DMS53 treated with DMSO at 0.1 percent for 48 hours (cell line): ENCODE data around the gene PPFIA4.

Source experiments
- DNase-seq: peaks from one replicate; lab custom pipeline; 2025; ENCODE audit not compliant: unreplicated experiment; lab: John Stamatoyannopoulos, UW

Gene PPFIA4

DNA sequence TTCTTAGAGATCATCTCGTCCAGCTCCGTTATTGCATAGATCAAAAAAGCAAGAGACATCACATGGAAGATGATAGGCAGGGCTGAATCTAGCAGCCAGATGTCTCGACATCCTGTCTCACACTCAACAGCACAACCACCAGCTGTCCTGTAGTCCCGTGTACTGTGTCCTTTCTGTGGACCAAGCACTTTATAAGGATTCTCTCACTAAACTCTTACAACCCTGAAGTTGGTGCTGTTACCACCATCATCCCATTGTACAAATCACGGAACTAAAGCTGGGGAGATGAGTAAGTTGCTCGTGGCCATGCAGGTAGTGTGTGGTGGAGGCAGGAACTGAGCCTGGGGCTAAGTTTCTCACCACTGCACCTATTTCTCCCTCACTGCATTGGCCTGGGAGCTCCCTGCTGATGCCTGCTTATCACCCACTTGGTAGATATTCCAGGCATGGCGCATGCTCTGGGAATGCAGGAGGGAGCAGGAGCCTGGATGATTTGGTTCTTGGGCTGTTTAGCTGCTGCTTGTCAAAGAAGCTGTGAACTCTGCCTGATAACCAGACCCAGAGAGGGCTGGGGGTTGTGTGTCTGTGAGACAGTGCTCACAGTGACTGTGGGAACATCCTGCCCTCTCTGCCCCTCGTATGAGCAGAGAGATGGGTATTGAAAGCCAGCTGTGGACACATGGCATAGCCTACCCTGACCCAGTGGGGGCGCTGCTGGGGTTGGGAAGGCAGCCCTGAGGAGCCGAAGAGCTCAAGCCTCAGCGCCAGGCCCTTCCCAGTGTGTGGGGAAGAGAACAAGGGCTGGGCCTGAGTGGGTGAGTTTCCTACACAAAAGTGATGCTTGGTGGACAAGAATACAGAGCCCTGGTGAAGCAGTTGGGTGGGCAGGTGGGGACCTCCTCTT, 13.6 kb downstream of the PPFIA4 start:
- peak; percentile 31 for DNase-seq

DNA sequence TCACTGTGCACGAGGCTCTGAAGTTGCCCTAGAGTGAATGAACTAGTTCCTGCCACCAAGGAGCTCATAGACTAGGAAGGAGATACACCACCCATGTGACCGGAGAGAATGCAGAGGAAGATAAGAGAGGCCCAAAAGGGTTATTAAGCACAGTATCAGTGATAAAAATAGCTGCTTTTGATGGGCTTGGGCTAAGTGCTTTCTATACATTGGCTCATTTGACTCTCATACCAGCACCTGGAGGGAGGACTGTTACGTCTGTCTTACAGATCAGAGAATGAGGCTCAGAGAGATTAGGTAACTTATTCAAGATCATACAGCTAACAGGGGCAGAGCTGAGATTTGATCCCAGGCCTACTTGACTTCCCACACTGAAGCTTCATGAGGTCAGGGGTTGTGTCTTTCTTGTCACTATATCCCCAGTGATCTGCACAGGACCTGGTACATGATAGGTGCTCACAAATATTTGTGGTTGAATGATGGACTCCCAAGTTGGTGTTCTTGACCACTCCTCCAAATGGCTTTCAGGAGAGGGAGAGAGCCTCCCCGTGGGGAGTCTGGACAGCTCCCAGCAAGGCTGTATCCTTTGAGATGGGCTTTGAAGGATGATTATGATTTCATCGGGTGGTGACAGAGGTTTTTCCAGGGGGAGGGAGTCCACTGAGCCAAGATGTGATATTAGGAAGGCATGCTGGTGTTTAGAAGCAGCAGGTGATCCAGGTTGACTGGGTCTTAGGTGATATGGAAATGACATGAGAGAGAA, 14.4 kb downstream of the PPFIA4 start:
- no peak for DNase-seq

DNA sequence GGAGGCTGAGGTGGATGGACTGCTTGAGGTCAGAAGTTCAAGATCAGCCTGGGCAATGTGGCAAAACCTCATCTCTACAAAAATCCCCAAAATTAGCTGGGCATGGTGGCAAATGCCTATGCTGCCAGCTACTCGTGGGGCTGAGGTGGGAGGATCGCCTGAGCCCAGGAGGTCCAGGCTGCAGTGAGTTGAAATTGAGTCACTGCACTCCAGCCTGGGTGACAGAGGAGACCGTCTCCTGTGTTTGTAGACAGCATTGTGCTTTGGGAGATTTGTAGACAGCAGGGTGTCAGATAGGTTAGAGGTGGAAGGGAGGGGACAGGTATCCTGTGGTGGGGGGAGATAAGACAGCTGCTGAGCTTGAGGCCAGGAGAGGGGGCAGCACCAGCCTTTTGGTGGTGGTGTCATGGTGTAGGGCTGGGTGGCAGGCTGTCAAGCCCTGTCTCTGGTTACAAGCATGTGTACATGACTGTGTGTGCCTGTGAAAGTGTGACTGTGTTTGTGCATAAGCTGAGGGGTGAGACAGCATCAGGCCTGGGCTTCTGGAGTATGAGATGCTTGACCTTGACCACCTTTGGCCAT, 15.2 kb downstream of the PPFIA4 start:
- DNase-seq: no peak

DNA sequence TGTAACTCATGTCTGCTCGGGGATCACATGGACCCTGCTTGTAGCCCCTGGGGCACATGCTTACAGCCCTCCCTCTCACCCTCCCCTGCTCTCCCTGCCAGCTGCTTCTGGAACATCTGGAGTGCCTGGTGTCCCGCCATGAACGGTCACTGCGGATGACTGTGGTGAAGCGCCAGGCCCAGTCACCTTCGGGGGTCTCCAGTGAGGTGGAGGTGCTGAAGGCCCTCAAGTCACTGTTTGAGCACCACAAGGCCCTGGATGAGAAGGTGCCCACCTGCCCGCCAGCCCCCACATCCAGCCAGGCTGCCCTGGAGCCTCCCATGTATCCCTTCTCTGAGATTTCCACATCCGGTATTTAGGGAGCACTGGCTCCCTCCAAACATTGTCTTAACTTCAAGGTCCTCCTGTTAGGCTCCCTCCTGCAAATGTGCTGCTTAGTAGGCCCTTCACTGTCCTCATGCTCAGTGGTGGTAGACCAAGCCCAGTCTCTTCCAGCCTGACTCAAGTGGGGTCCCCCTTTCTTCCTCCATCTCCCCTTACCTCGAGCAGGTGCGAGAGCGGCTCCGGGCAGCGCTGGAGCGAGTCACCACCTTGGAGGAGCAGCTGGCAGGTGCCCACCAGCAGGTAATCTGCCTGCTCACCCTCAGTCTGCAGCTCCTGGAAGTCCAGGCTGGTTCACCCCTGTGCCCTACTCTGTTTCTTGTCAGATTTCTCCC, 17.7 kb downstream of the PPFIA4 start:
- no peak for DNase-seq

DNA sequence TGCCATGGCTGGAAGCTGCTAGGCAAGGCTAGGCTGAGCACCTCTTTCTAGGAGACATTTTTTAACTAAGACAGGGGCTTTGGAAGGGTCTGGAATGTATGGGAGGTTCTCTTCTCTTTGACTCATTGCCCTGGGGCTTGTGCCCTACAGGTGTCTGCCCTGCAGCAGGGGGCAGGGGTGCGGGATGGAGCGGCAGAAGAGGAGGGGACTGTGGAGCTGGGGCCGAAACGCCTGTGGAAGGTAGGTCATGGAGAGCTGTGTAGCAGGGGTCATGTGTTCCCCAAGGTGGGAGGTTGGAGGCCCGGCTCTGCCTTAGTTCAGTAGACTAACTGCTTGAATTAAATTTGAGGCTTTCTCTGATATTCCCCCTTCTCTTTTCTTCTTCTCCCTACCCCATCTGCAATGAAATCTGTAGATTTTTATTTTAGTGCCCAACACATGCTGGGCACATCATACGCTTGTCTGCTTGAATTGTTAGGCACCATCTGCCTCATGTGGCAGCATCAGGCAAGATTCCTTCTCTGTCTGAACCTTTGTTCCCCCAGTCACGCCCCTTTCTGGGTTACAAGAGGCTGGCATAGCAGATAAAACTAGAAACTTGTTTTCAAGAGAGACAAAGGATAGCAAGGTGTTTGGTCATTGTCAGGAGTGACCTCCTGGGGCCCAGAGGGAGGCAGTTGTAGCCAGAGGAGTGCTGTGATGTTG, 18.4 kb downstream of the PPFIA4 start:
- no peak for DNase-seq

DNA sequence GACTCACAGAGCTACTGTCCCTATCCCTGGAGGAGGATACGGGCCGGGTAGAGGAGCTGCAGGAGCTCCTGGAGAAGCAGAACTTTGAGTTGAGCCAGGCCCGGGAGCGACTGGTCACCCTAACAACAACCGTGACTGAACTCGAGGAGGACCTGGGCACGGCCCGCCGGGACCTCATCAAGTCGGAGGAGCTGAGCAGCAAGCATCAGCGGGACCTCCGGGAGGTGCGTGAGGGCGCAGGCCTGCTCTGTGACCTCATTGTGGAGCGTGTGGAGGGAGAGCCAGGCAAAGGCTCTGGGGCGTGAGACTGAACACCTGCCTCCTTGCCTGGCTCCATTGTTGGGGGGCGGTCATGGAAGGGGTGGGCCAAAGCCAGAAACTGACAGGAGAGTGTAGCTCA, 19.0 kb downstream of the PPFIA4 start:
- no peak for DNase-seq

DNA sequence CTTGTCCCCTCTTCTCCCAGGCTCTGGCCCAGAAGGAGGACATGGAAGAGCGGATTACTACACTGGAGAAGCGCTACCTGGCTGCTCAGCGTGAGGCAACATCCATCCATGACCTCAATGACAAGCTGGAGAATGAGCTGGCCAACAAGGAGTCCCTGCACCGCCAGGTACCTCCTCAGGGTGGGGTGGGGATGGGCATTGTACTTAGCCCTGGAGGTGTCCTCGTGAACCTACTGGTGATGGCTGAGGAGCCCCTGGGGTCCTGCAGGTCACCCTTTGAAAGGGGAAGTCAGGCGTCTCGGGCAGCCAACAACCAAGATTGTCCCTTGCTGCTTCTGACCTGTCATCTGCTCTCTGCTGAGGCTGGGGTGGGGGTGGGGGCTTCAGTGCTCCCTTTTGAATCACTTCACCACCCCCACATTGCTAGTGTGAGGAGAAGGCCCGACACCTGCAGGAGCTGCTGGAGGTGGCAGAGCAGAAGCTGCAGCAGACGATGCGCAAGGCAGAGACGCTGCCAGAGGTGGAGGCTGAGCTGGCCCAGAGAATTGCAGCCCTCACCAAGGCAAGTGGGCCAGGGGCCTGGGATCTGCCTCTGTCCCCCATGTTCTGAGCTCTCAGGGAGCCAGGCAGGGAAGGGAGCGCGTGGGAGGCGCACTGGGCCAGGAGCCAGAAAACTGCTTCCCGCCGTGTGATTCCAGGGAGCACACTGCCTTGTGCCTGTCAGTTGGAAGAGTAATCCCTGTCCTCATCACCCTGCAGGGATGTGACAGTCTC, 19.7 kb downstream of the PPFIA4 start:
- DNase-seq: no peak

DNA sequence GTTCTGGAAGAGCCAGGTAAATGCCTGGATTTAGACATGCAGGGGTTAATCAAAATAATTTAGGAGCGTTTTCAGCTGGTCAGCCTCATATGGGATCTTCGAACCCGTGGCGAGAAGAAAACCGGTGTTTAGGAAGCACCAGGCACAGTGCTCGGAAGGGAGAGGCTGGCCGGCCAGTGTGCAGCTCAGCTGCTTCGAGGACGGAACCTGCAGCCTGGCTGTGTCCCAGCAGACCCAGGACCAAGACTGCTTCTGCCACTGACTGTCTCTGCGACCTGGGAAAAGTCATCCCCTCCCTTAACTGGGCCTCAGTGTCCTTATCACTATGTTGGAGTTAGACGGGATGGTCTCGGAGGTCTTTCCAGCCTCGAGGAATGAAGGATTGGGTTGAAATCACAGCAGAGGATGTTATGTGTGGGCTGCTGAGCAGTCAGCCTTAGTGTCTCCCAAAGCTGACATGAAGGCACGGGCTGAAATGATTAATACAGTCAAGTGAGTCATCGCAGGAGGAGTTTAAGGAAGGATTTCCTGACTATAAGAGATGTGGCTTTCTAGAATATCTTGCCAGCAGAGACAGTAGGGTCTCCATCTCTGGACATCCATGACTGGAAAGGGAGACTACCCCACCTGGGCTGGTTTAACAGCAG, 20.8 kb downstream of the PPFIA4 start:
- no peak for DNase-seq

DNA sequence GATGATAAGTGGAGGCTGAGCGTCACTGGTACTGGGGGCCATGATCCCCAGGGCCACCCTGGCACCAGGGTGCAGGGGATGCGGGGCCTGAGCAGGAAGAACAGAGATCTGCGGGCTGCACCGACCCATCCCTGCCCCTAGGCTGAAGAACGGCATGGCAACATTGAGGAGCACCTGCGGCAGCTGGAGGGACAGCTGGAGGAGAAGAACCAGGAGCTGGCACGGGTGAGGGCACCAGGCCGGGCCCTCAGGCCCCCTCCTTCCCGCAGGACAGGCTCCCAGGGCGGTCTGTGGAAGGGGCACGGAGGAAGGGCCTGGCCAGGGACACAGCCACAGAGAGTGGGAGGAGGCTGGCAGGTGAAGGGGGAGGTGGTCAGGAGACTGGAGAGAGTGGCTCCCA, 21.8 kb downstream of the PPFIA4 start:
- no peak for DNase-seq

DNA sequence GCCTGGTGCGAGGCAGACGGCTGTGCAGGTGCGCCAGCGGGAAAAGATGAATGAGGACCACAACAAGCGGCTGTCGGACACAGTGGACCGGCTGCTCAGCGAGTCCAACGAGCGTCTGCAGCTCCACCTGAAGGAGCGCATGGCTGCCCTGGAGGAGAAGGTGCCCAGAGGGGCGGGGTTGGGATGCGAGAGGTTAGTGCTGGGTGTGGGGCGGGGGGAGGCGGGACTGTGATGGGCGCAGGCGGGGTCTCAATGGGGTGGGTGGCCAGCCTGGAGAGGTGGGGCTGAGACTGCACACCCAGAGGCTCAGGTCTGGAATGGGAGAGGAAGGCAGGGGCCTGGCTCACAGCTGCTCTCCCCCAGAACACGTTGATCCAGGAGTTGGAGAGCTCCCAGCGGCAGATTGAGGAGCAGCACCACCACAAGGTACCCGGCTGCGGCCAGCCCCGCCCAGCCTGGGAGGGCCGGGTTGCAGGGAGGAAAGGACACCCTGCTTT, 22.3 kb downstream of the PPFIA4 start:
- no peak for DNase-seq

DNA sequence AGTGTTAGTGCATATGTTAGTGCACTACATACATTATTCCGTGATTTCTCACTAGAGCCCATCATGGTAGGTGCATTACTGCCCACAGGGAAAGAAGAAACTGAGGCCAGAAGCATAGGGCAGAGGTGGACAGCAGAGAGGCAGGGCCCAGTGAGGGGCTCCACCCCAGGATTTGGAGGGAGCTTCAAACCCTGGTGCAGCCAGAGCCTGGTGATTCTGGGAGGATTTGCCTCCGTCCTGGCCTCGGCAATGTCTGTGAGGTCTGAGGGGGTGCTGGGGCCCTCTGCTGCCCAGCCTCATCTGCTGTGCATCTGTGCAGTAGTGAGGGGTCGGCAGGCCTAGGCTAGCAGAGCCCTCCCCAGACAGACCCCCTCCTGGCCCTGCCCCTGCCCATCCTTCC, 22.8 kb downstream of the PPFIA4 start:
- no peak for DNase-seq

DNA sequence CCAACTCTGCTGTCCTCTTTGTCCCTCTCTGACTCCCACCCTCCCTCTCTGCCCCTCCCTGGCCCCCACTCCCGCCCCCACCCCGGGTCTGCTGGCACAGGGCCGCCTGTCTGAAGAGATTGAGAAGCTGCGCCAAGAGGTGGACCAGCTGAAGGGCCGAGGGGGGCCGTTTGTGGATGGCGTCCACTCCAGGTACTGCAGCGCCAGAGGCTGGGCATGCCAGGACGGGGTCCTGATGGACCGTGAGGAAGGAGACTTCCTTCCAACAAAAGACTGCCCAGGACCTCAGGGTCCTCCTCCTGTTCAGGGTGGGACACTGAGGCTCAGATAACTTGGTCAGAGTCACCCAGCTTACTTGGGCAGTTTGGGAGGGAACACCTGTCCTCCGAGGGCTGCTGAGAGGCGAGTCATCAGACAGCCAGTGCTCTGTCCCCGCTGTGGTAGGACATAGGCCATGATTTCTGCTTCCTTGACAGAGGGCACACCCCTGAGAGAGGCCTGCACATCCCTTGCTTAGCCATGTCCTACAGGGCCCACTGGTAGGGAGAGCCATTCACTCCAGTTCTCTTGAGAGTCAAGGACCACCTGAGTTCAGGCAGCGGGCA, 23.4 kb downstream of the PPFIA4 start:
- no peak for DNase-seq

DNA sequence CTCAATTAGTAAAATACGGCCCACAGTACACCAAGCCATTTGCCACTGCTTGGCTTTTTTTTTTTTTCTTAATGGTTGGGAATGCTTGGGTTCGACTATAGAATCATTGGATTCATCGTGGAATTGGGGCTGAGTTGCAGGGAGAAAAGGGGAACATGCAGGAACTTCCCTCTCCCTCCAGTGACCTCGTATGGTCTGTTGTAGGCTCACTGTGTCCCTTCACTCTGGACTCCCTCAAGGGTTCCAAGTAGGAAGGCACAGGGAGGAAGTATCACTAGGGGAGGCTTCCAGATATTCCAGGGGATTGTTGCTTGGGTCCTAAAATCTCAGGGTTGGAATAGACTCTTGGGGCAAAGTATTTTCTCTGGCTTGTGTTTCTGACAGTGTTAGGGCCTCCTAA, 24.5 kb downstream of the PPFIA4 start:
- no peak for DNase-seq

DNA sequence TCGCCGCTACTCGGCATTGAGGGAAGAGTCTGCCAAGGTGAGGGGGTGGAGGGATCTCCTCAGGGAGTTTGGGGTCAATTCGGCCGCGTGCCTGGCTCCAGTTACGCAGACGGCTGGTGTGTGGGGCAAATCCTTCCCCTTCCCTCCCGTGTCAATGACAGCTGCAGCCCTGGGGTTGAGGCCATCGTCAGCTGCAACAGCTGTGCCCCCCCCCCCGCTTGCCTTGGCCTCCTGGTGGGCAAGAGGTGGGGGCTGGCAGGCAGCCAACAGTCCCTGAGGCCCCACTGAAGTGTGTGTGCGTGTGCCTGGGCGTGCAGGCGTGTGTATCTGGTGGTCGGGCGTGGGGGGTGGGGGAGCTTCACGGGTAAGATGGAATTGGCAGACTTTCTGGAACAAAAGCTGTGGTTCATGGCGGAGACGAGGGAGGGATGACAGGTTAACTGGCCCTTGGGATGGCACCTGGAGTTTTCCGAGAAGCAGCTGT, 25.6 kb downstream of the PPFIA4 start:
- DNase-seq: no peak

DNA sequence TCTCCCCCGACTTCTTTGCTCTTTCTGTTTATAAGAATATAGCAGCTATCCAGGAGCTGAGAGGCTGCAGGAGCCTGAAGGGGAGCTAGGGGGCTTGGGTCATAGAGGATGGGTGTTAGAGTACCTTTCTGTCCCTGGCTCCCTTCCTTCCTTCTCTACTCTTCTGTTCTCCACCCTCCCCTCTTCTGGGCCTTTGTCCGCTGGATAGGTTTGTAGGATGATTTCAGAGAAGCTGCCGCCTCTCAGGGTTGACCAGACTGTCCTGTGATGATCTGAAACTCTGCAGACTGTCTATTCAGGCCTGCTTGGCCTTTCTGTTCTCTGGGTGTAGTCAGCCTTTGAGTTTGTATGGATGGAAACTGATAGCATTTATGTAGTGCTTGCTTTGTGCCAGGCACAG, 26.3 kb downstream of the PPFIA4 start:
- DNase-seq: no peak

DNA sequence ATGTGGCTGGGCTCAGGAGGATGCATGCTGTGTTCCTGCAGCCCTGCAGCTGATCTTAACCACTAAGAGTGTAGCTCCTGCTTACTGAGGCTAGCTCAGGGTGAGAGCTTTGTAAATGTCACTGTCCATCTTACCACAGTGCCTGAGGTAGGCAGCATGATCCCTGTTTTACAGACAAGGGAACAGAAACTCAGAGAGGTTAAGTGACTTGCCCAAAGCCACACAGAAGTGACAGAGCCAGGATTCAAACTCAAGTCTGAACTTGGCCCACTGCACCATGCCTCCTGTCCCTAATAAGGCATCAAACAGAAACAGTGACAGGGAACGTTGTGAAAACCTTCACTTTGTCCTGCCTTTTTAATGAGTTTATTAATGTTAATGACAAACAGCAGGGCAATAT, 27.9 kb downstream of the PPFIA4 start:
- no peak for DNase-seq

DNA sequence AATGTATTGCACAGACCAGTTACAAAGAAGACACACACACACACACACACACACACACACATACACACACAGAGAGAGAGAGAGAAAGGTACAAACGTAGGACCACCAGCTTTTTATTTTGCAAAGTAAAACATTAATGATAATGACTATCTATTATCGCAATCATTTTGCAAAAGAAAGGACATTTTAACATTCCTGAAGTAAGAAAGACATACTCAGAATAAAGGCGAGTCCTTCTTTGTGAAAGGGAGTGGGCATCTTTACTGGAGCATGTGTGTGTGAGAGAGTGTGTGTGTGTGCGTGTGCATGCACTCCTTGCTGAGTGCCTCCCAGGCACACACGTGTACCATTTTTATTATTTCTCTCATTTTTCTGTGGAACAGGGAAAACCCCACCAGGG, 28.4 kb downstream of the PPFIA4 start:
- DNase-seq: no peak

DNA sequence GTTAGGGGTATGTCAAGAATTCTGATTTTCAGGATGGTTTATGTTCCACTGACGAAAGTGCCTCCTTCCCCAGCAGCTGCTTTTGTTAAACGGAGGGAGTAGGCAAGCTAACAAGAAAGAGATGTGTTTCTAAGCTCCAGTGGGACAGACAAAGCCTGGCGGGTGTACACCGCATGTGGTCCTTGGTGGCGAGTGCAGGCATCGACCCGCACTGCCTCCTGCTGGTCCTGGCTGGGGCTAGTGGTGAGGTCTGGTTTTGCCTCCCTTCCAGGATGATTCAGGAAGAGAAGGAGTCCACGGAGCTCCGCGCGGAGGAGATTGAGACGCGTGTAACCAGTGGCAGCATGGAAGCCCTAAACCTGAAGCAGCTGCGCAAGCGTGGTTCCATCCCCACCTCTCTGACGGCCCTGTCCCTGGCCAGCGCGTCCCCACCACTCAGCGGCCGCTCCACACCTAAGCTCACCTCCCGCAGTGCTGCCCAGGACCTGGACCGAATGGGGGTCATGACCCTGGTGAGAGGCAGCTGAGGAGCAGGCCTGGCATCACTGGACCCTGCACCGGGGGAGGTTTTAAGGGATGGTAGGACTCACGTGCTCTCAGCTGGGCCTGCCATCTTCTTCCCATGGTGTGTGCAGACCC, 29.0 kb downstream of the PPFIA4 start:
- no peak for DNase-seq
